Measurements from ENCODE around the gene TIMM21.

TIMM21 gene

DNA sequence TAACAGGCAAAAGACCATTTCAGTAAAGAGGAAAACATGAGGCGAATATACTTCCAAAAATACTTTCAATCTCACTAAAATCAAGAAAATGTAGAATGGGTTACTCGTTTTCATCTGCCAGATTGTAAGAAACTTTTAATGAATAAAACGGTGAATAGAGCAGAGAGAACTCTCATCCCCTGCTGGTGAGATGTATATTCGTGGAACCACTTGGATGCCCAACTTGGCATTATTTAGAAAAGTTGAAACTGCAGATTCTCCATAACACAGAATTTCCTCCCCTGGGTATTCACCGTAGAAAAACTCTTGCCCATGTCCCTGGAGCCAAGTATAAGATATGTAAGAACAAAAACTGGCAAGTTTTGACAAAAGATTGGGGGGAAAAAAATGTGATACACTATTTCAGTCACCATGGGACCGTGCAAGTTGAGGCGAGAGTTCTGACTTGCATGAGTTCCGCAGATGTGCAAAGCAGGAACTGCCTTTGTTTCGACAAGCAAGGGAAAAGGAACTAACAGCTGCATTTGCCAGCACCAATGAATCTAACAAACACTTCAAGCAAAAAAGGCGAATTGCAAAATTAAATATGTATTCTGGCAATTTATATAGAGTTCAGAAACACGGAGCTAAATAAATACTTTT lies 14.8 kb downstream of the TIMM21 start:
- H3K9me3 Mint-ChIP-seq: no peaks in the 10 kb centered on the region
- peaks cover 41% of the 10 kb centered on the region for H3K36me3 Mint-ChIP-seq
- no peak overlapping the region for H3K4me3 Mint-ChIP-seq
- H3K4me1 Mint-ChIP-seq: peaks cover 6% of the 10 kb centered on the region
- DNase-seq (ENCODE audit: low spot score in 2 of 2) (no peak), ATAC-seq (no peak)
- no peak overlapping the region for H3K27ac Mint-ChIP-seq

DNA sequence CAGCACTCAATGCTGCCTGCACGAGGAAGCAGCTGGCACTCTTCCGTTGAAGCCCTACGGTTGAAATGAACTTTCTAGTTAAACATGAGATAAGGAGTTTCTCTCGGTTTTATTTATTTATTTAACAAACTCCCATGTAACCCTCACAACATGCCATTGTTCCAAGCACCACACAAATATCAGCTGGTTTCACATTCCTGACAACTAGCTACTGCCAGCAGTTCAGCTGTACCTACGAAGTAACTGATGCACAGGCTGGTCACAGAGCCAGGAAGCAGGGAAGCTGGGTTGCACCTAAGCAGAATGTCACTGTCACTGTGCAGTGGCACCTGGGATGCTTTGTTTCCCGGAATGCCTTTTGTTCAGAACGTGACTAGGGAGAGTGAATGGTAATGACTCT lies 18.1 kb downstream of the TIMM21 start:
- DNase-seq (ENCODE audit: low spot score in 2 of 2) (no peak), ATAC-seq (peak; percentile 13)
- Mint-ChIP-seq H3K4me1 (peaks cover 6% of the 10 kb centered on the region), H3K4me3 (no peak overlapping the region), H3K27ac (no peak overlapping the region), H3K9me3 (no peaks in the 10 kb centered on the region), H3K36me3 (peaks cover 9% of the 10 kb centered on the region)

DNA sequence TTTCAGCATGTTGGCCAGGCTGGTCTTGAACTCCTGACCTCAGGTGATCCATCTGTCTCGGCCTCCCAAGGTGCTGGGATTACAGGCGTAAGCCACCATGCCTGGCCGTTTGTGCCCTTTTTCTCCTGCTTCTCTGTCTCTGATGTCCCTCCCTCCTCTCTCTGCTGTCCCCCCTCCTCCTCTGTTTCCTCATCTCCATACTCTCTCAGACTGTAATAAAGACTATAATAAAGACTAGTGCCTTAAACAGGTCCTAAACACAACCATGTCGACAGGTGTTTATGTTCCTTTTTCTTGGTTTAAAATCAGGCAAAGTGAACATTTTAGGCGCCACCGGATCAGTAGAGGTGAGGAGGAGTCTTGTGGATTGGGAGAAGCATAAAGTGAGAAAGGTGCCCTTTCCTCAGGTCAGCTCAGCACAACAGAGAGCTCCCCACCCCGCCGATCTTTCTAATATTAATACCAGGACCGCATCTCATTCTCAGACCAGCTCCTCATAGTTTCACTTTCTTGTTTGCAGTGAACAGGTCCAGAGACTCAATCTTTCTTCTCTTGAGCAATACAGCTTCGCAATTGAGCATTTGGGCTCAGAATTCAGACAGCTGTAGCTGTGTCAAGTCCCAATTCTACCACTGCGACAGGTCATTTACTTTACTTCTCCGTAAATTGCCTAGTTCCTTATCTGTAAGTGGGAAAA lies 23.7 kb downstream of the TIMM21 start:
- ATAC-seq: peak; percentile 63
- Mint-ChIP-seq H3K4me1 (peaks cover 13% of the 10 kb centered on the region), H3K27ac (no peak overlapping the region), H3K36me3 (no peaks in the 10 kb centered on the region), H3K9me3 (no peaks in the 10 kb centered on the region), H3K4me3 (peak overlapping the region; percentile 30)
- DNase-seq (ENCODE audit: low spot score in 2 of 2): no peak

DNA sequence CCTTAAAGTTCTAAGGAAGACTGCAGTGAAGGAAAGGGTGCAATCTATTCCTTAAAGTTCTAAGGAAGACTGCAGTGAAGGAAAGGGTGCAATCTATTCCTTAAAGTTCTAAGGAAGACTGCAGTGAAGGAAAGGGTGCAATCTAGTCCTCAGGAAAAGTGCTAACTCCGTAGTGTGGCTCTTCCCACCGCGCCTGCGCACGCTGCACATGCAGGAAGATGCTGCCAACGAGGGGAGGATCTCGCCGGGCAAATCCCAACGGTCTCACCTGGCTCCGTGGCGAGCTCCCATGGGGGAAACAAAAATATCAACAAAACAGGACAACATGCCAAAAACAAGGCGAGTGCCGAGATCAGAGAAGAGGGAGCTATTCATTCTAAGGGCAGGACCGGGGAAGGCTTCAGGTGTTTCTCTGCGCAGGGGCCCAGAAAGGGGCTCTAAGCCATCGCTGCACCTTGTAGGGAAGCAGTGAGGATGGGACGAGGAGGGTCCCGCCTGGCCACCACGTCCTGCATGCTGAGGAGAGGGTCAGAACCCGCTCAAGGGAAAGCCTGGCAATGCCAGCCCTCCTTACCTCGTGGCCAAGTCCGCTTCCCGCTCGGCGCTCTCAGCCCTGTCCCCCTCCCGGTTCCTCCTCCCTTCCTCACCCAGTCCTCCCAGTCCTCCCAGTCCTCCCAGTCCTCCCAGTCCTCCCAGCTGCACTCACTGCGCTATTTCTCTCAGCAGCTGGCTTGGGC lies 24.5 kb downstream of the TIMM21 start:
- Mint-ChIP-seq H3K27ac (no peak overlapping the region), H3K4me1 (peaks cover 13% of the 10 kb centered on the region), H3K4me3 (peak overlapping the region; percentile 30), H3K9me3 (no peaks in the 10 kb centered on the region), H3K36me3 (no peaks in the 10 kb centered on the region)
- DNase-seq (ENCODE audit: low spot score in 2 of 2) (no peak), ATAC-seq (no peak)

DNA sequence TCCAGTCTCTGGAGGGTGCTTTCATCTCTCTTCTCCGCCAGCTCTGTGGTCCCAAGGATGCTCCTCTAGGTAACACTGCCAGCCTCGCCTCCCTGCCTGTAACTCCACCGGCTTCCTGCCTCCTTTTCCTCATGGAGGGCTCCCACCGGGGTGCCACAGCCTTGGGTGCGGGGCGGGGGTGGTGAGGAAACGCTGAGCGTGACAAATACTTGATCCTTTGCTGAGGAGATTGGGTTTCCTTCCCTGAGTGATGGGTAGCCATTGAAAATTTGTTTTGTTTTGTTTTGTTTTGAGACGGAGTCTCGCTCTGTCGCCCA lies 25.1 kb downstream of the TIMM21 start:
- ATAC-seq (no peak), DNase-seq (ENCODE audit: low spot score in 2 of 2) (no peak)
- no peaks in the 10 kb centered on the region for H3K36me3 Mint-ChIP-seq
- H3K27ac Mint-ChIP-seq: no peak overlapping the region
- no peaks in the 10 kb centered on the region for H3K9me3 Mint-ChIP-seq
- peaks cover 13% of the 10 kb centered on the region for H3K4me1 Mint-ChIP-seq
- H3K4me3 Mint-ChIP-seq: no peak overlapping the region

DNA sequence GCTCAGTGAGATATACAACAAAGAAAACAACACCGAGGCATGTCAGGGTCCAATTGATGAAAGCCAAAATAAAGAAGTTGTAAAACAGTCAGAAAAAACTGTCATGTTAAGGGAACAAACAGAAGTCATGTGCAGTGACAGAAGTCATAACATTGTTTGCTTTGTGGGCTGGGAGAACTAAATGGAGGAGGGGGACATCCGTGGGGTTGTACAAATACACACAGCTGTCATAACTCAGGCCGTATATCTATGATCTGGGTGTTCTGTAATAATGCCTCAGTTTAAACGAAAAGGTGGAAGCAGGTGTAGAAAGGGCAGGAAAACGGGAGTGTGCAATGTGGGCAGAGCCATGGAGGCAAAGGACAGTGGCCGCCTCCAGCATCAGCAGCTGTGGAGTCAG lies 27.3 kb downstream of the TIMM21 start:
- no peak overlapping the region for H3K27ac Mint-ChIP-seq
- H3K36me3 Mint-ChIP-seq: no peaks in the 10 kb centered on the region
- H3K4me1 Mint-ChIP-seq: peaks cover 13% of the 10 kb centered on the region
- DNase-seq (ENCODE audit: low spot score in 2 of 2): no peak
- H3K4me3 Mint-ChIP-seq: no peak overlapping the region
- ATAC-seq: no peak
- H3K9me3 Mint-ChIP-seq: no peaks in the 10 kb centered on the region

DNA sequence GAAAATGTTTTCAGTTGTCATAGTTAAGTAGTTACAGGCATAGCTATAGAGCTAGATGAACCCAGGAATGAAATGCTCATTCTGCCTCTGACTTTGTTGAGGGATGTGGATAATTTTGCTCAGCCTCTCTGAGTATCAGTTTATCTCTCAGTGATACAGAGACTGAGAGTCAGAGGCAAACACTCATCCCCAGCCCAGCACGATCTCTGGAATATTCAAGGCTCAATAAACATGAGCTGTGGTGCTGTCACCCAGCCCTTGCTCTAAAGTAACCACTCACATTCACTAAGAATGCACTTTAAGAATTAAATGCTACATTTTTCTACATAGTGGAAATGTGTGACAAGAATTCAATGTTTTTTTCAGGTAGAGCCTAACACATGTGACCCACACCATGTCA lies 30.6 kb downstream of the TIMM21 start:
- no peaks in the 10 kb centered on the region for H3K9me3 Mint-ChIP-seq
- H3K4me1 Mint-ChIP-seq: no peaks in the 10 kb centered on the region
- no peaks in the 10 kb centered on the region for H3K36me3 Mint-ChIP-seq
- no peak for ATAC-seq
- DNase-seq (ENCODE audit: low spot score in 2 of 2): no peak
- no peak overlapping the region for H3K4me3 Mint-ChIP-seq
- H3K27ac Mint-ChIP-seq: no peak overlapping the region

DNA sequence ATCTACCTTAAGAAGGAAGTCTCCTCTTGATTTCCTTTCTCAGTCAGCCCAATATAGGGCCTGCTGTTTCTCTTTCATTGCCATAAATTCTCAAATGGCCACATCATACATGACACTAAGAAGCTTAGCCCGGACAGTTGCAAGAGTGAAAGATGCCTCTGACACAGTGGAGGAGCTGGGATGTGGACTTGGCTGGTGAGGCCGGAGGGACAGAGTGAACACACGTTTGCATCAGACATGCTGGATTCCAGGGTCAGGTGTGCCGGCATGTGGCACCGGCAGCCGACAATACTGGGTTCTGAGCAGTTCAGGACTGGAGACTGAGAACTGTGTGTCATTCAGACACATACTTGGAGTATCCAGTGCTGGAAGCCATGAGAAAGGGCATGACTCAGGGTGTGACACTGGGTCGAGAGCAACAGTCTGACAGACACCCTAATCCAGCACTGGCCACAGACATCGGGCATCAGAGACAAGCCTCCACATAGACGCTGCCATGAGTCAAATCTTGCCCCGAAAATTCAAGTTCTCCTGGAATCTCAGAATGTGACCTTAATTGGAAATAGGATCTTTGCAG lies 31.4 kb downstream of the TIMM21 start:
- DNase-seq (ENCODE audit: low spot score in 2 of 2) (no peak), ATAC-seq (peak; percentile 42)
- H3K36me3 Mint-ChIP-seq: no peaks in the 10 kb centered on the region
- H3K9me3 Mint-ChIP-seq: no peaks in the 10 kb centered on the region
- no peak overlapping the region for H3K4me3 Mint-ChIP-seq
- no peaks in the 10 kb centered on the region for H3K4me1 Mint-ChIP-seq
- H3K27ac Mint-ChIP-seq: no peak overlapping the region

DNA sequence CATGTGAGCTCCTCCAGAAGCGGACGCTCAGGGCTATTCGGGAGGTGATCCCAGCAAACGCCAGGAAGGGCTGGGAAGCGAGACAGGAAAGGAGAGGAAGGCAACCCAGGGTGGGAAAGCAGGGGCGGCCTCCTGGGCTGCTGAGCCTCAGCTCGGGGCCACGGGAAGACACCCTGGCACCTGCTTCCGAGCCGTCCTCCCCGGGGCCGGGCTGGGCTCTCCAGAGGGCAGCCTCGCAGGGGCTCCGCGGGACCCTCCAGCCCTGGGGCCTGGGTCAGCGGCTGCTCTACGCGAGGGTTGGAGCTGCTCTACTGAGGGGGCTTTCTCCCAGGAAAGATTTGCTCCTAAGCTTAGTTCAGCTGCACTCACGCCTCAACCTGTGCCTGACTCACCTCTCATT lies 34.0 kb downstream of the TIMM21 start:
- ATAC-seq: no peak
- Mint-ChIP-seq H3K4me1 (no peaks in the 10 kb centered on the region), H3K27ac (no peak overlapping the region), H3K36me3 (no peaks in the 10 kb centered on the region), H3K4me3 (no peak overlapping the region), H3K9me3 (no peaks in the 10 kb centered on the region)
- no peak for DNase-seq (ENCODE audit: low spot score in 2 of 2)

DNA sequence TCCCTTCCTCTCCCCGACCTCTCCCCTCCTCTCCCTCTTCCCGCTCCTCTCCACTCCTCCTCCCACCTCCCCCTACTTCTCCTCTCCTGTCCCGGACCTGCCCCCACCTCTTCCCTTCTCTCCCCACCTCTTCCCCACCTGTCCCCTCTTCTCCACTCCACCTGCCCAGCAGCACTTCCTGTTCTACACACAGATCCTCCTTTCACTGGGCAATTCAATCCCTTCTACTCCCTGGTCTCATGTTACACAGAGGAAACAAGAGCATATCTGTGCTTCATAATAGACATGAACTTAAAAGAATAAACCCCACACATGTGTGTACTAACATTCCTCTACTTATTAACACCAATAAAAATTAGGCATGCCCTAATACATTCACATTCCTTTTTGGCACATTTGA lies 34.8 kb downstream of the TIMM21 start:
- H3K27ac Mint-ChIP-seq: no peak overlapping the region
- no peak for DNase-seq (ENCODE audit: low spot score in 2 of 2)
- H3K9me3 Mint-ChIP-seq: no peaks in the 10 kb centered on the region
- H3K36me3 Mint-ChIP-seq: no peaks in the 10 kb centered on the region
- no peak for ATAC-seq
- H3K4me1 Mint-ChIP-seq: no peaks in the 10 kb centered on the region
- no peak overlapping the region for H3K4me3 Mint-ChIP-seq

DNA sequence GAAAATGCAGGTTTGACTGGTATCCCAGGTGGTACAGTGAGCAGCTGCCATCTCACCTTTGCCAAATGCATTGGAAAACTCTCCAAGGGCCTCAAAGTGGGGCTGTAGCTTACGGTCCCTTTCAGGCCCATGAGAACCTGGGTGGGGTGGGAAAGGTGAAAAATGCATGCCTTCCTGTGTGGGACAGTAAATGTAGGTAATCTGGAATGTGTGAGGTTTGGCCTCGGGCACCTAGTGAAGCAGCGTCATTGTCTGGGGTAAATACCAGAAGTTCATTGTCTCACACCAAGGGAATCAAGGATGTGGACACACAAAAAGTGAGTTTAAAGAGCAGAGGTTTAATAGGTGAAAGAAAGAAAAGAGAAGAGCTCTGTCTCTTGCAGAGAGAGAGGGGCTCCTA lies 36.6 kb downstream of the TIMM21 start:
- no peak overlapping the region for H3K27ac Mint-ChIP-seq
- no peaks in the 10 kb centered on the region for H3K9me3 Mint-ChIP-seq
- H3K36me3 Mint-ChIP-seq: no peaks in the 10 kb centered on the region
- ATAC-seq (no peak), DNase-seq (ENCODE audit: low spot score in 2 of 2) (no peak)
- H3K4me1 Mint-ChIP-seq: no peaks in the 10 kb centered on the region
- no peak overlapping the region for H3K4me3 Mint-ChIP-seq

DNA sequence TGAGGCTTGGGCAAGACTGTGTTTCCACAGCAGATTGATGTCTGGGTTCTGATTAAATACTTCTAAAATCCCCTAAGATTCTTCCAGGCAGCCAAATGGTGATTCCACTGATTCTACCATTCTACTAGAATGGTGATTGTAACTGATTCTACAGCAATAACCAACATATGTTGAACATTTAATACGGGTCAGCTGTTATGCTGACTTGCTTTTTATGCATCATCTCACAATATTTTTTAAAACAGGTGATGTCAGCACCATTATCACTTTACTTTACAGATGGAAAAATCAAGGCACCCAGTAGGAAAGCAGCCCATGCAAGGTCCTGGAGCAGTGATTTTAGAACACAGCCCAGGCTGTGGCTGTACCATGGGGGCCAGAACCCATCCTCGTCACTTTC lies 37.5 kb downstream of the TIMM21 start:
- H3K27ac Mint-ChIP-seq: no peak overlapping the region
- H3K9me3 Mint-ChIP-seq: no peaks in the 10 kb centered on the region
- H3K4me1 Mint-ChIP-seq: no peaks in the 10 kb centered on the region
- ATAC-seq (no peak), DNase-seq (ENCODE audit: low spot score in 2 of 2) (no peak)
- H3K36me3 Mint-ChIP-seq: no peaks in the 10 kb centered on the region
- H3K4me3 Mint-ChIP-seq: no peak overlapping the region

DNA sequence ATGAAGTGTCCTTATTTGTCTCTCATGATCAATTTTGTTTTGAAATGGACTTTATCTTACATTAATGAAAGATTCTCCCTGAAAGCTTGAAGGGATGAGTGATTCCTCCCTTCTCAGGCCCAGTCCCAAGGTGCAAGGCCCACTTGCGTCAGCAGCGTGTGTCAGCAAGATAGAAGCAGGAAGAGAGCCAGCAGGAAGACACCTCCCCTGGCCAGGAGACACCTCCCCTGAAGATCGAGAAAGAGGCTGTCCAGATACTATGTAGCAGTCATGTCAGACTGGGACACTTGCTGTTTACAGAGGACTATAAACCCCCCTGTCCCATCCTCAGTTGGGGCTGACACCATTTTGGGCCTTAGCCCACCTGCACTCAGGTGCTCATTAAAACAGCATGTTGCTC lies 38.3 kb downstream of the TIMM21 start:
- no peak overlapping the region for H3K27ac Mint-ChIP-seq
- H3K36me3 Mint-ChIP-seq: no peaks in the 10 kb centered on the region
- no peaks in the 10 kb centered on the region for H3K9me3 Mint-ChIP-seq
- ATAC-seq (no peak), DNase-seq (ENCODE audit: low spot score in 2 of 2) (no peak)
- H3K4me3 Mint-ChIP-seq: no peak overlapping the region
- H3K4me1 Mint-ChIP-seq: no peaks in the 10 kb centered on the region

DNA sequence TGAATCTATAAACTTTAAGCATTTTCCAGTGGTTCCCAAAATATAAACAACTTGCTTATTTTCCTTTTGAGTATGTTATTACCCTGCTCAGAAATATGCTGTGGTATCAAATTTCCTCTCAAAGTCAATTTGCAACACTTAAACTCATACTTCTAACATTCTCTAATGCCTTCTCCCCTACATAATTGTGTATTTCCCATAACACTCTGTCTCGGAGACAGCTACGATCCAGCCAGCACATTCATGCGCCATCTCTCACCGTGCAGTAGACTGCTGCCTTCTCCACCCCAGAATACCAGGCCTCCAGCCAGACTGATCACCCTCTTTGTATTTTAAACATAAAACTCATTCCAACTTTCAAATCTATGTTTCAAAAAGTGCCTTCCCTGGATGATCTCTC lies 41.8 kb downstream of the TIMM21 start:
- H3K4me1 Mint-ChIP-seq: no peaks in the 10 kb centered on the region
- ATAC-seq: no peak
- H3K36me3 Mint-ChIP-seq: no peaks in the 10 kb centered on the region
- H3K9me3 Mint-ChIP-seq: no peaks in the 10 kb centered on the region
- DNase-seq (ENCODE audit: low spot score in 2 of 2): no peak
- no peak overlapping the region for H3K4me3 Mint-ChIP-seq
- H3K27ac Mint-ChIP-seq: no peak overlapping the region

DNA sequence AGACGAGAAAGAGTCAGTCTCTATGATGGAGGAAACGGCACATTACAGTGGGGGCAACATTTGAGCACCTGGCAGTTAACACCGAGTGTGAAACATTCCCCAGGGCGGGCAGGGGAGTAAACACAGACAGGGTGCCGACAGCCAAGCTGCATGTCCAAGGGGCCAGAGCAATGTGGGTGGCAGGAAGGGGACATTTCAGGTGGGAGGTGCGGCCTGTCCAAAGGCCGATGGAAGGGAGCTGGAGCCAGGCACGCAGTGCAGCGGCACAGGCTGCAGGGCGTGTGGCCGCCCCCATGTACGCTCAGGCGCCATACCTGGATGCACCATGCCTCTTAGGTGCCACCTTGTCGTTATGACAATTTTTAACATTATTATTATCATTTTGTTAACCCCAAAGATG lies 43.3 kb downstream of the TIMM21 start:
- Mint-ChIP-seq H3K27ac (no peak overlapping the region), H3K4me3 (no peak overlapping the region), H3K9me3 (no peaks in the 10 kb centered on the region), H3K4me1 (no peaks in the 10 kb centered on the region), H3K36me3 (no peaks in the 10 kb centered on the region)
- ATAC-seq (no peak), DNase-seq (ENCODE audit: low spot score in 2 of 2) (no peak)

DNA sequence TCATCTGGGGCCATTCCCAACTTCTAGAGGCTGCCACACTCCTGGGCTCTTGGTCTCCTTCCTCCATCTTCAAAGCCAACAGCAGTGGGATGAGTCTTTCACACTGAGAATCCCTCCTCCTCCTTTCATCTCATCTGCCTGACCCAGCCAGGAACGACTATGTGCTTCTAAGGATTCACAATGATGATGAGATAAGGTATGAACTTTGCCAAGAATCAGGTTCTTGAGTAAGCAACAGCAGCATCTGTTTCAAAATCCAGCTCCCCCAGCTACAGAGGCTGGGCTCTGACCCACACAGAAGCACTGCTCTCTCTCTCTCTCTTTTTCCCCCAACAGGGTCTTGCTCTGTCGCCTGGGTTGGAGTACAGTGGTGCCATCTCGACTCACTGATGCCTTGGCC lies 46.4 kb downstream of the TIMM21 start:
- Mint-ChIP-seq H3K4me1 (no peaks in the 10 kb centered on the region), H3K4me3 (no peak overlapping the region), H3K36me3 (no peaks in the 10 kb centered on the region), H3K27ac (no peak overlapping the region), H3K9me3 (no peaks in the 10 kb centered on the region)
- no peak for DNase-seq (ENCODE audit: low spot score in 2 of 2)
- ATAC-seq: no peak
